IPS-18c (cell line): ENCODE data around the gene RASSF7.

Source experiments
- H3K4me3 ChIP-seq: 2 replicates; pipeline ENCODE4 v1.7.0; 2013; ENCODE audit warnings: low read depth, mild to moderate bottlenecking, low read length, moderate library complexity; ENCODE audit not compliant: insufficient read depth
- H3K9me3 ChIP-seq: one replicate; pipeline ENCODE4 v1.6.1; 2013; ENCODE audit warnings: mild to moderate bottlenecking, low read length, moderate library complexity; ENCODE audit not compliant: control insufficient read depth, insufficient read depth

Gene RASSF7

GRCh38 chr11:608791-609251, 48.1 kb downstream of the RASSF7 start:
- Histone ChIP-seq H3K9me3 (no peaks in the 10 kb centered on the region), H3K4me3 (no peak overlapping the region)

GRCh38 chr11:609341-609811, 48.6 kb downstream of the RASSF7 start:
- no peaks in the 10 kb centered on the region for H3K9me3 ChIP-seq
- no peak overlapping the region for H3K4me3 ChIP-seq

GRCh38 chr11:610146-610801, 49.5 kb downstream of the RASSF7 start:
- no peak overlapping the region for H3K4me3 ChIP-seq
- H3K9me3 ChIP-seq, result no peaks in the 10 kb centered on the region

GRCh38 chr11:611001-611996, 50.5 kb downstream of the RASSF7 start:
- no peaks in the 10 kb centered on the region for H3K9me3 ChIP-seq

GRCh38 chr11:612201-612960, 51.6 kb downstream of the RASSF7 start:
- Histone ChIP-seq H3K4me3 (no peak overlapping the region), H3K9me3 (no peaks in the 10 kb centered on the region)

More at GRCh38 chr11:611001-611996, 50.5 kb downstream of the RASSF7 start:
- no peak overlapping the region for H3K4me3 ChIP-seq

- no peaks in the 10 kb centered on the region for H3K9me3 ChIP-seq
- no peak overlapping the region for H3K4me3 ChIP-seq
Observed at GRCh38 chr11:612961-613300, 52.2 kb downstream of the RASSF7 start.

- Histone ChIP-seq H3K9me3 (no peaks in the 10 kb centered on the region), H3K4me3 (no peak overlapping the region)
Observed at GRCh38 chr11:613369-613968, 52.7 kb downstream of the RASSF7 start.
